Skin of body (tissue), 2 donors: ENCODE measurements around the gene FRMD4B. TPM values are rescaled to one million over a fixed set of nuclear protein-coding genes. Genes with fewer than 3 reads are reported as not detected.

ENCODE experiments used
- DNase-seq: peaks from one replicate; lab custom pipeline; 2025; lab: John Stamatoyannopoulos, UW
- total RNA-seq: library from RNA; depleted of rRNA; stranded (reverse); fragments of >200 nt; gene quantifications from one replicate; pipeline ENCODE4 v1.2.3, GENCODE V29; 2014

Gene FRMD4B
- total RNA-seq, 1 donor from 2014 or later = 49.7 TPM

DNA sequence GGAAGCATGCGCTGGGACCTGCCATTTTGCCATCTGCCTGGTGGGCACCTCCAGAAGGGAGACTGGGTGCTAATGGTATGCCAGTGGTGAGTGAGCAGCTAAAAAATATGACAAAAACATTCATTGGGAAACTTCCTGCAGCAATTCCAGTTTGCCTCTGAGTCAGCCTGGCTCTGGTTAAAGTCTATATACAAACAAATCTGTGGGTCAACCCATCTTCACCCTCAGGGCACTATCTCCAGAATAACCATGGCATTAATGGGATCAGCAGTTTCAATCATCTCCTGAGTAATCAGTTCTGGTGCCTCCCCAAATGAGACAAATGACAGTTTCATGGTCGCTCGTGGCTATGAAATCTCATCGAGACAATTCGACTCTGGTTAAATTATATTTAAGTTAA is 21.5 kb downstream of the FRMD4B start:
- DNase-seq = no peak

DNA sequence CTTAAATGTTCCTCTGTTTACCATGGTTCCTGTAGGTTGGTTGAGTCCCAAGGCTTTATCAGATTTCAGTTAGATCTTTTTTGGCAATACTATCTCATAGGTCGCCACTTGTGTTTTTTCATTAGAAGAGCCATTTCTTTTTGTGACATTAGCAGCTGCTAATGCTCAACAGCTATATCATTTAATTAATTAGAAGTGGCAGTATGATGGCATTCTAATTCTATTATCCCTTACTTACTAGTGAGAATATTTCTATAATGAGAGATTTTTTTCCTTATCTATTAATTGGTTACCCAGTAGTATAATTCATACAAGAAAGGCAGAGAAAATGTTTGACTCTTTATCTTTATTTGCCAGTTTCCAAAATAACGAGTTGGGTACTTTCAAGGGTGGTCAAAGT is 25.2 kb downstream of the FRMD4B start:
- DNase-seq = no peak

DNA sequence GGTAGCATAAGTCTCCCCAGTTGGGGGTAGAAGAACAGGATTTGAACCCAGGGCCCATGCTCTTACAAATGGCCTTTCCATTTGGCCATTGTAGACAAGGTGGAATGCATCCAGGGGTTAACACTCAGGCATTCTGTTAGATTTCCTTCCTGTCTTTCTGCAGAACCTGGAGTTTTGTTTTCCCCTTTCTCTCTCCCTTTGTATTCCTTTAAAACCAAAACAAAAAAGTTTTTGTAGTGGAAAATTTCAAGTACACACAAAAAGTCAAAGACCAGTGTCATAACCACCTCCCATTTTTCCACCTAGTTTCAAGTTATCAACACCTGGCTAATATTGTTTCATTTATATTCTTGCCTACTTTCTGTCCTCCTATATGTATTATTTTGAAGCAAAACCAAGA is 26.0 kb downstream of the FRMD4B start:
- DNase-seq = no peak

DNA sequence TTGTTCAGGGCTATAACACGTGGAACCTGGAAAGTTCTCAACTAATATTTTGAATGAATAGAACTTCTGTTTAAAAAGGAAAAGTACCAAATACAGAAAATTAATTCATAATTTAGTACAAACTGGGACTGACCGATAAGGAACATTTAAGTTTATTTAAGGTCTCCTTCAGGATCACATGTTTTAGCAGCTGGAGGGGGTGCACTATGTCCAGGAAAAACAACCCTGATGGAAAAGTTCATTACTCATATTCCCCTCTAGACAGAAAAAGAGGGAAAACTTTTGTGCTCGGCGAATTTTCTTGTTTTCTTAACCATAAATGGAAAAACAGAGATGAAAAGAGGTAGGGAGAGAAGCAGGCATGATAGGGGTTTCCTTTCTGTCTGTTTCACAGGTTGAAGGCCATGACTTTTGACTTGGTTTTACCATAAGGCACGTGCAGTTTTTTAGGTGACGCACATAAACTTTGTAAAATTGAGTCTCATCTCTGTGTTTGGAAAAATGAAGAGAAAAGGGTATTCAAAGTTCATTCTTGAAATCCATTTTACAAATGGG is 26.5 kb downstream of the FRMD4B start:
- DNase-seq = no peak

DNA sequence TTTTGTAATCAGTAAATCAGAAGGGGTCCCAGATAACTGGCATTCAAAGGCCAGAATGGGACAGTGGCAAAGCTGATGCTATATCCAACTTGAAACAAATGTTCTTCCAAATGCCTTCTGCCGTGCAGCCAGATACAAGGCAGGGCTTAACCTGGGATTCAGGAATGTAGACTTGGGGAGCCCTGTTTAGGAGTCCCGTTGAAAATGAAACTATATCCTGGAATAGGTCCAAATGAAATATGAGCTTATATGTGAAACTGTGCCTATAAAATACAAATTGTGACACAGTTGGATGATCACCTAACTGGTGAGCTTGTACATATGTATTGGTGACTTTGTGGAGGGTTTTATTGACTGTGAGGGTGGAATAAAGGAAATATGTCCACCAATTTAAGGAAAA is 28.7 kb downstream of the FRMD4B start:
- DNase-seq = no peak

DNA sequence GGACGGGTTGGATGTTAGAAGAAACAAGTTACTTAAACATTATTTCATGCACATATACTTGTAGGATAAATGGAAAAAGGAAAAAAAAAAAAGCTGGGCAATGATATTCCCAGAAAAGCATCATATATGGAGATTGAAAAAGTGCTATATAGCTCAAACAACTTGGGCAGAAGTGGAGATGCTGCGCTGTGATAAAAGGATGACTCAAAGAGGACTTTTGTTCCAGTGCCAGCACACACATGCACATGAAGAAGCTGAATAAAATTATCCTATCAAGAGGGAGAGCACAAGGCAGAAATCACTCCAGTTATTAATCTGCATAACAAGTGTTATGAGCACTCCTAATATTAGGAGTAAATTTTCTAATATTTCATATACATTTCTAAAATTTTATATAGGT is 30.9 kb downstream of the FRMD4B start:
- DNase-seq = no peak

DNA sequence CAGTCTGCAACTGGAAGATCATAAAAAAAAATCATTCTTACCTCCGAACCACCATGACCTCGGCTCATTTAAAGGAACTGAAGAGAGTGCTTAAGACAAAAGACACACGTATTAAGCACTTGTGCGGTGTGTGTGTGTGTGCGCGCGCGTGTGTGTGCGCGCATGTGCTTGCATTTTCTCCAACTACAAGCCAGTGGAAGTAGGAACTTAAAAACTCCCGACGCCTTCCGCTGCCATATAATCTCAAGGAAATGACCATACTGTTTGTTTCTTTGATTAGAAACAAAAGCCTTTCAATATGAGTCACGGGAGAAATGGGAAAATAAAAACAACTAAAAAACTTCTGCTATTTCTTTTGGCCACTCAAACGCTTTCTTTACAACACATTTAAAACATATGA is 32.4 kb downstream of the FRMD4B start:
- no peak for DNase-seq

DNA sequence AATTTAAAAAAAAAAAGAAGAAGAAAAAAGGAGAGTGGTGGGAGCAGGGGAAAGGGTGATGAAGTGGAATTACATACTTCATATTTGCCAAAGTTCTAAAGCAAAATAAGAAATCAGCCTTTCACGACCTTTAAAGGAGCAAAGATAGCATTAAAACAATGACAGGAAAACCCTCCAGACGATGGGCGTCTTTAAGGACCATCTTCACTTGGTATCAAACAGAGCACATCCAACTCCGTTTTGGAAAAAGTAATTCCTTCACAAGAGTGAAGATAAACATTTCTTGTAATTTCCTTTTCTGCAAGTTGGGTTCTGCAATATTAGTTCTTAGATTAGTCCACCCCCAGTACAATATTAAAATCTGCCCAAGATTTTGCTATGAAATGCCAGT is 32.8 kb downstream of the FRMD4B start:
- DNase-seq = no peak

DNA sequence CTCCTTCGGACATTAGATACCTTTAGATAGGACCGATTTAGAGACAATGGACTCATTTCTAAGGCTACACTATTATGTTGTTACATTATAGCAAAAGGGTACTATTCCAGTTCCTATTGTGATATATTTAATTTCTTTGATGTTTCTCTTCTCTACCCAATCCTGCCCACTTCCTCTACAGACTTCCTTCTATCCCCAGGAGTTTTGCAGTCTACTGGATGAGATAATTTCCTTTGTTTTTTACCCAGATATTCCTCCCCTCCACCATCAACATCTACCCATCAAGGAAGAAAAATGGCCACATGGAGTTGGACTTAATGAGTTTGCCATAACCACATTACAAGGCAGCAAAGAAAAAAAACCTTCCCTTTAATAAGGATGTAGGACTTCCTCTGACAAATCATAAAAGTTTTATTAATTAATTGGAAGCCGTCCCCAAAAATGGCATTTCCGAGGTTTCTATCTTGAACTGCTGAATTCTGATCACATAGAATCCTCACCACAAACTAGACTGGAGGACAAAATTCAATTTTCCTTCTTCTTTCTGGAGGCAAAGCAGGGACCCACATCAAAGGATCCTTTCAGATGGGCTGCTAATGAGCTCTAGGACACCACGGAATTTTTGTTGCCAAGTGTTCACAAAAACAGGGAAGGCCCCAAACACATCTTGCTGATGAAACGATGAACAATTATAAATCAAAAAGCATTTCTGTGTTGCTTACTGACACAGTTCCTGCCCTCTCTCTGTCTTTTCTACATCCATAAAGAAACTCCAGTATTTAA is 33.4 kb downstream of the FRMD4B start:
- DNase-seq = no peak

DNA sequence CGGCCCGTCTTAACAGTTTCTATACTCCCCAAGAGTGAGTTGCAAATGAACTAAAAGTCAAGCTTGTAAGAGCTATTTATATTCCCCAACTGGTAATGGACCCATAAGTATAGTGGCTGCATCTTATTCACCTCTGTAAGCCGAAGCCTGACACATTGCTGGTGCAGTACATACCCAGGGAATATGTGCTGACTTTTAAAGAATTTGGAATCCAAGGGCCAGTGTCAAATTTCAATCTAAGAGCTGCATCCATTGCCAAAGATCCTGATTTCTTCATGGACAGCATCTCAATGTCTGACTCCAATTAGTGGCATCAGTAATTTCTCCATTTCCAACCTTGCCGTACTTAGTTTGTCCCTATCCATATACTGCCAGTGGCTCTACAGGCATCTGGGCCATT is 42.0 kb downstream of the FRMD4B start:
- no peak for DNase-seq

DNA sequence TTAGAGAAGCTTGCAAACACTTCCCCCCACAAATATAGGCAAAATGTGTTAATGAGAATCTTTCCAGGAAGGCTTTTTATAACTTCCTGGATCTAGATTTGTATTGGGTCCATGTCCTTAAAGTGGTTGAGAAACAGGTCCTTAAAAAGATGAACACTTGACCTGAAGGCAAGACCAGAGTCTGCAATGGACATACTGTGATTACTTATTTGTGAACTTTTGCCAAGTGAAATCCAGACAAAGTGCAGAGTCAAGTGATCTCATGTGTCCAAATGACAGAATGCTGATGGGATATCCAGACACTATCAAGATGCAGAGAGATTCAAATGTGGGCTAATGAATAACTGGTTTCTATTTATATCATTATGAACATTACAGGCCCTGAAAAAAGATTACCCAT is 43.8 kb downstream of the FRMD4B start:
- no peak for DNase-seq

DNA sequence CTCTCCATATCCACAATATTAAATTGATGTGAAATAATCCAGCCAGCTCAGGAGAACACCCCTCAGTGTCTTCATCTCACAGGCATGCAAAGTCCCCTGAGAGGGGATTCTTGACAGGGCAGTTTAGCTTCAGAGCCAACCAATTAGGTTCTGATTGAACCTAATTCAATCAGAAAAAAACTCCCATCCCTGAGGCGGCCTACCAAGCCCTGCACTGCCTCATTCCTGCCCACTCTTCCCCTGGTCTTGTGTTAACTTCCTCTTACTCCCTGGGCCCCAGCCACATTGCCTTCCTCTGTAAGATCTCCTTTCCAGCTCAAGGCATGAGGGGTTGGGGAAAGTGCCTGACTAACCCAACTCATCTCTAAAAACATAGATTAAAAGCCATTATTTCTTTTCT is 46.1 kb downstream of the FRMD4B start:
- no peak for DNase-seq

DNA sequence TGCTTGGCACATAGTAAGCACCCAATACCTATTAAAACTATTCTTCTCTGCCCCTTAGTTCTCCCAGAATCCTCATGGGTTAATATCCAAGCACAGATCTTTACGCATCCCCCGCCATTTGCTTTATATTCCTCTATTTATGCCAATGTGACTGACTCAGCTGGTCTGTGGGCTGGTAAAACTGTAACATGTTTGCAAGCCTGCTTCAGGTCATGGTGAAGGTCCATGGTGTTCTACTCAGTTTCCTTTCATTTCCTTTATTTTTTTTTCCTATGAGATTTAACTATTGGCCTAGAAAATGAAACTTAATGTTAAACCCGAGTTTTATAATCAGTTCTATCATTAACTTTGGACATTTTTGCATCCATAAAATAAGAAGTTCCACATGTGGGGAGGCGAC is 47.0 kb downstream of the FRMD4B start:
- DNase-seq = no peak

DNA sequence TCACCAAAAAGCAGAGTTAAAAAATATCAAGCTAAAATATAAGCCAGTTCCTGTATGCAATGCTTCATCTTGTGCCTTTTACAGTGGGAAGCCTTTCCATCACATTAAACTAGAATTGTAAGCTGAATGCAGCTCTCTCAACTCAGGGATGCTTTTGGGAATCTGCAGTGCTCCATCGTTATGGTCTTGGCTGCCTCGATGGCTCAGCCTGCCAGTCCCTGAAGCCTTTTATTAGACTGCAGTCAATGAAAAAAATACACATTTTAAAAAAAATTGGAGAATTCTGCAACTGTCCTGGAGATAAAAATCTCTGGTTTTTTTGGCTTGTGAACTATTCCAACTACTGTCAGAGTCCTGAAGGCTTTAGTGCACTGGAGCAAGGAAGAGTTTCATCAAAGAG is 53.0 kb downstream of the FRMD4B start:
- DNase-seq = no peak

DNA sequence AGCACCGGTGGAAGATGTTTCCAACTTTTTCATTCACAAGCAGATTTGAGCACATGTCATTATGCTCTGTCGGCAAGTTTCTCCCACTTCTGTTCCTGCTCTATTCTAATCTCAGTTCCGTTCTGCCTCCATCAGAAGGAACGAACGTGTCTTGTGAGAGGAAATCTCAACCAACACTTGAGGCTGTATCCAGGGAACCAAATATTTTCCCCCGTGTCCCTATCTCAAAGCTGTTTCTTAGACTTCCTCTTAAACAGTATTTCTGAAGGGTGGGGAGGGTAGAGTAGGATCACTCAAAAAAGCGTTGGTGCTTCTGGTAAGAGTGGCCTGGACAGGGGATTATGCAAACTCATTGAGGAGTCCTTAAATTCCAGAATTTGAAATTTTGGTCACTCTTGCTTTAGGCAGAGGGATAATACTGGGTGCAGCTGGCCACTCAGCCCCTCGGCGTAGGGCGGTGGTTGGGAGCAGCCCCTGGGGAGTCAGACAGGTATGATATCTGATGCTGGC is 54.9 kb downstream of the FRMD4B start:
- DNase-seq = peak; percentile 27

DNA sequence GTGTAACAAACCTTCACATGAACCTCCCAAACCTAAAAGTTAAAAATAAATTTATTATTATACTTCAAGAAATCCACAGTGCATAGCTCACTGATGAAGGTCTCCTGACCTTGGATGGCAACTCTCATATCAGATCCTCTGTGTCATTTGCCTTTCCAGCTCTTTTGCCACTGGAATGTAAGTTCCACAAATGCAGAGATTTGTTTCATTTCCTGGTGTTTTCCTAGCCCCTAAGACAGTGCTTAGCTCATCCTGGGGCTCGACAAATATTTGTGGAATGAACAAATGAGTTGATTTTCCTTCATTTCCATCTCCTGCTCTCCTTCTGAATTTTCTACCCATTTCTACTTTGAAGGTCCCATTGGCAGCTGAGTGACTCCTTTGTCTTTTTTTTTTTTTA is 56.0 kb downstream of the FRMD4B start:
- no peak for DNase-seq

DNA sequence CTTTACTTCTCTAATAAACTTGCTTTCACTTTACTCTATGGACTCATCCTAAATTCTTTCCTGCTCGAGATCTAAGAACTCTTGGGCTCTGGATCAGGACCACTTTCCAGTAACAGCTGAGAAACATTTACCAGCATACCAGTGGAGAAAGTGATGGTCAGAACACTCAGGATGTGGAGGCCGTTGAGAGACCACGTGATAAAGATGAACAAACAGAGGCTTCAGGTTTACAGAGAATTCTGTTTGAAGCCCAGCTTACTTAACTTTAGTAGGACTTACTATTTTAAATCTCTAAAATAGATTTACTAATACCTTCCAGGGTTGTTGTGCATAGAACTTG is 57.0 kb downstream of the FRMD4B start:
- DNase-seq = no peak

DNA sequence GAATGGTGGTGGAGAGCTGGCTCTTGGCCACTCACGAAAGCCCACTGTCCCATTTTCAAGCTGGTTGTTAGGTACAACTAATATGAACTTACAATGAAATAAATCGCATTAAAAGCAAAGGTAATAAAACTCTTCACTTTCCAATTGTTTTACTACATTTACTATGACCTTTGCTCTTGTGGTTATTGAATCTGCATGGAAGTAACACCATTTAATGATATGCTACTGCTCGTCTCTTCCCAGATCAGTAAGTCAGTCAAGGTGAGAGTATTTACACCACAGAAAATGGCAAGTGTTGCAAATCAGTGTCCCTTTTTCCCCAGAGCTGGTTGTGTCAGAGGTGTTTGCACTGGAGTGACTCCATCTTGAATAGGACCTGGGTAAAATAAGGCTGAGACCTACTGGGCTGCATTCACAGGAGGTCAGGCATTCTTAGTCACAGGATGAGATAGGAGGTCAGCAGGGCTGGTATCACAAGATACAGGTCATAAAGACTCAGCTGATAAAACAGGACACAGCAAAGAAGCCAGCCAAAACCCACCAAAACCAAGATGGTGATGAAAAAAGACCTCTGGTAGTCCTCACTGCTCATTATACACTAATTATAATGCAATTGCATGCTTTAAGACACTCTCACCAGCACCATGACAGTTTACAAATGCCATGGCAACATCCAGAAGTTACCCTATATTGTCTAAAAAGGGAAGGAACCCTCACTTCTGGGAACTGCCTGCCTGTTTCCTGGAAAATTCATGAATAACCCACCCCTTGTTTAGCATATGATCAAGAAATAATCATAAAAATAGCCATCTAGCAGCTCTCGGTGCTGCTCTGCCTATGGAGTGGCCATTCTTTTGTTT is 57.6 kb downstream of the FRMD4B start:
- no peak for DNase-seq

DNA sequence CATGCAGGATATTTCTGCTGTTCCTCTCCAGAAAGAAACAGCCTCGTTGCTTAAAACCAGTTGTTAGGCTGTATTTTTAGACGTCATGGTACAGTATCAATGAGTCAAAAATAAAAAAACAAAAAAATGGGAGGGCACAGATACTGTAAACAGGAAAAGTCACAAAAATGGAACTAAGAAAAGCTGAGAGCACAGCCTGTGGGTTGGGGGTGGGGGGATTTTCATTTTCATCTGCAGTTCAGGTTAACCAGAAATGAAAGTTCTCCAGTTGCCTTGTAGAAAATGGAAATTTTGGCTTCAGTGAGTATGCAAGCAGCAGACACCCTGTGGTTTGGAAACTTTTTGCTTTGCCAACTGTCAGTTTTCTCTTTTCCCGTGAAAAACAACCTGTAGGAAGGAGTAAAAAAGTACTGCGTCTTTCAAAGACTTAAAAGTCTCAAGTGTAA is 59.0 kb downstream of the FRMD4B start:
- no peak for DNase-seq

DNA sequence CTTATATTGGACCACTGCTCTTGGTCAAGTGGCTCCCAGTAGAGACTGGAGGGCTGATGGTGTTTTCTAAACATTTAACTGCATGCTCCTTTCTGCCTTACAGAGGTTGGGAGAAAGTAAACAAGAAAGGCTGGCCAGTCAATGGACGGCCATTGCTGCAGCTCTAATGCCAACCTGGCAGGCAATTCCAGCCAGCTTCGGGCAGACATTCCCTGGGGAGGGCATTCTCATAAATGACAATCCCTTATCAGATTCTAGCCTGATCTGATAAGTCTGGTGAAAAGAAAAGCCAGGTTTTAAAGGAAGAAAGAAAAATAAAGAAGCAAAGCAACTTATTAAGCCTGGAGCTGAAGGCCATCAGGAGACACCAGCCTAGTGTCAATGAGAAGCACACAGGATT is 60.7 kb downstream of the FRMD4B start:
- no peak for DNase-seq

DNA sequence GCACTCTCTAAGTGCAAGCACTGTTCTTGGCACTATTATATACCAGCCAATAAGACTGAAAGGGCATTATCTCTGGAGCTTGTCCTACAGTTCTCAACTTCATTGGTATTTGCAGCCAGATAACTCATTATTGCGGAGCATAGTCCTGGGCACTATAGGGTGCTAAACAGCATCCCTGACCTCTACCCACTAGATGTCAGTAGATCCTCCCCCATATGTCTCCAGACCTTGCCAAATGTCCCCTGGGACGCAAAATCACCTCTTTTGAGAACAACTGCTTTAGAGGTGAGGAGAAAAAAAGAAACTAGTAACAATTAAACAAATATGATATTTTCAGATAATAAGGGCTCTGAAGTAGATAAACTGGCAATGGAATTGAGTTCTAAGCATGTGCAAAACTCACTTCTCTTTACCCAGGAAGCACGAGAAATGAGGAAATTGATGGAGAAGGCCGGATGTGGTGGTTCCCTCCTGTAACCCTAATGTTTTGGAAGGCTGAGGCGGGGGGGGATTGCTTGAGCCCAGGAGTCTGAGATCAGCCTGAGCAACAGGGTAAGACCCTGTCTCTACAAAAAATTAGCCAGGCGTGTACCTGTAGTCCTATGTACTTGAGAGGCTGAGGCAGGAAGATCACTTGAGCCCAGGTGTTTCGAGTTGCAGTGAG is 61.4 kb downstream of the FRMD4B start:
- no peak for DNase-seq

DNA sequence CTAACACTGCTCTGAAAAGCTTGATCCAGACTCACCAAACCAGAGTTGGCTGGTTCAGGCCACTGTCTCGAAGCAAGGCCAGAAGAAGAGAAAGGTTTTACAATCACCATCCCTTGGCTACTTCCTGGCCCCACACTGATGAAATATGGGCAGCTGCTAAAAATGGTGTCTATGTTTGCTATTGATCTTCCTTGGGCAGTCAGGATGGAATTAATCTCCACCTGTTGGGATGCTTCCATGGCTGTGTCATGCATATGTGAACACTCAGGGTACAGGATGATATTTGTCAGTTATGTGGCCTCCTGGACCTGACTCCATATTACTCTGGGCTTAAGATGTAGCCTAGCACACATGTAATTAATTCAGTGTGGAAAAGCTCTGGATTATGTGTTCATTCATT is 61.9 kb downstream of the FRMD4B start:
- no peak for DNase-seq
